Progenitor cell of endocrine pancreas (in vitro differentiated cells): ENCODE measurements around the gene CCNL1. TPM values are rescaled to one million over a fixed set of nuclear protein-coding genes. Genes with fewer than 3 reads are reported as not detected.
"Not testable (repeated sequence)": the region's sequence is repeated elsewhere in the genome, so short reads cannot be mapped to it uniquely, and the experiment has no call there.

Experiments
- DNase-seq: peaks from one replicate; pipeline ENCODE4 v3.0.0; 2021; ENCODE audit warnings: low spot score; ENCODE audit not compliant: unreplicated experiment
- H3K27ac Mint-ChIP-seq: 2 replicates; pipeline ENCODE4 v1.8.0; 2021; ENCODE audit warnings: mild to moderate bottlenecking, moderate library complexity, mixed read lengths
- H3K27me3 Mint-ChIP-seq: 2 replicates; pipeline ENCODE4 v1.8.0; 2021; ENCODE audit warnings: mixed read lengths
- H3K36me3 Mint-ChIP-seq: 2 replicates; pipeline ENCODE4 v1.8.0; 2022; ENCODE audit warnings: mixed read lengths; ENCODE audit not compliant: insufficient read depth
- H3K4me1 Mint-ChIP-seq: 2 replicates; pipeline ENCODE4 v1.8.0; 2021; ENCODE audit warnings: low read depth, mixed read lengths
- H3K4me3 Mint-ChIP-seq: 2 replicates; pipeline ENCODE4 v1.8.0; 2021; ENCODE audit warnings: low read depth, mild to moderate bottlenecking, moderate library complexity, mixed read lengths
- H3K9me3 Mint-ChIP-seq: 2 replicates; pipeline ENCODE4 v1.8.0; 2021; ENCODE audit warnings: low read depth, mixed read lengths
- total RNA-seq: library from RNA; stranded (reverse); gene quantifications from 2 replicates; pipeline ENCODE4 v1.2.1, GENCODE V29; 2021
- TF ChIP-seq, protein P1 (sequence below): fragments of 200-600 bp; sonication (generic); IDR thresholded peaks from one replicate; pipeline ENCODE4 v1.5.0; 2021; ENCODE audit warnings: antibody characterized with exemption, mild to moderate bottlenecking; ENCODE audit not compliant: unreplicated experiment

Gene CCNL1
- total RNA-seq, 1 donor from 2014 or later = 157 TPM

DNA sequence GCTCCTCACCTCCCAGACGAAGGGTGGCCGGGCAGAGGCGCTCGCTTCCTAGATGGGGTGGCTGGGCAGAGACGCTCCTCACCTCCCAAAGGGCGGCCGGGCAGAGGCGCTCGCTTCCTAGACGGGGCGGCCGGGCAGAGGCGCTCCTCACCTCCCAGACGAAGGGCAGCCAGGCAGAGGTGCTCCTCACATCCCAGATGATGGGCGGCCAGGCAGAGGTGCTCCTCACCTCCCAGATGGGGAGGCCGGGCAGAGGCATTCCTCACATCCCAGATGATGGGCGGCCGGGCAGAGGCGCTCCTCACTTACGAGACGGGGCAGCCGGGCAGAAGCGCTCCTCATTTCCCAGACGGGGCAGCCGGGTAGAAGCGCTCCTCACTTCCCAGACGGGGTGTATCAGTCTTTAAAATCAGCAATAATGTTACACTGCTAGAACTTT lies 19.4 kb upstream of the CCNL1 start:
- DNase-seq = no peak
- H3K27me3 Mint-ChIP-seq = no peaks in the 10 kb centered on the region
- peaks cover 27% of the 10 kb centered on the region for H3K9me3 Mint-ChIP-seq
- TF ChIP-seq, protein P1, sequence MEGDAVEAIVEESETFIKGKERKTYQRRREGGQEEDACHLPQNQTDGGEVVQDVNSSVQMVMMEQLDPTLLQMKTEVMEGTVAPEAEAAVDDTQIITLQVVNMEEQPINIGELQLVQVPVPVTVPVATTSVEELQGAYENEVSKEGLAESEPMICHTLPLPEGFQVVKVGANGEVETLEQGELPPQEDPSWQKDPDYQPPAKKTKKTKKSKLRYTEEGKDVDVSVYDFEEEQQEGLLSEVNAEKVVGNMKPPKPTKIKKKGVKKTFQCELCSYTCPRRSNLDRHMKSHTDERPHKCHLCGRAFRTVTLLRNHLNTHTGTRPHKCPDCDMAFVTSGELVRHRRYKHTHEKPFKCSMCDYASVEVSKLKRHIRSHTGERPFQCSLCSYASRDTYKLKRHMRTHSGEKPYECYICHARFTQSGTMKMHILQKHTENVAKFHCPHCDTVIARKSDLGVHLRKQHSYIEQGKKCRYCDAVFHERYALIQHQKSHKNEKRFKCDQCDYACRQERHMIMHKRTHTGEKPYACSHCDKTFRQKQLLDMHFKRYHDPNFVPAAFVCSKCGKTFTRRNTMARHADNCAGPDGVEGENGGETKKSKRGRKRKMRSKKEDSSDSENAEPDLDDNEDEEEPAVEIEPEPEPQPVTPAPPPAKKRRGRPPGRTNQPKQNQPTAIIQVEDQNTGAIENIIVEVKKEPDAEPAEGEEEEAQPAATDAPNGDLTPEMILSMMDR = no peak
- no peak overlapping the region for H3K4me3 Mint-ChIP-seq
- H3K27ac Mint-ChIP-seq = no peak overlapping the region
- H3K36me3 Mint-ChIP-seq = peaks cover 26% of the 10 kb centered on the region
- H3K4me1 Mint-ChIP-seq = peaks cover 7% of the 10 kb centered on the region

DNA sequence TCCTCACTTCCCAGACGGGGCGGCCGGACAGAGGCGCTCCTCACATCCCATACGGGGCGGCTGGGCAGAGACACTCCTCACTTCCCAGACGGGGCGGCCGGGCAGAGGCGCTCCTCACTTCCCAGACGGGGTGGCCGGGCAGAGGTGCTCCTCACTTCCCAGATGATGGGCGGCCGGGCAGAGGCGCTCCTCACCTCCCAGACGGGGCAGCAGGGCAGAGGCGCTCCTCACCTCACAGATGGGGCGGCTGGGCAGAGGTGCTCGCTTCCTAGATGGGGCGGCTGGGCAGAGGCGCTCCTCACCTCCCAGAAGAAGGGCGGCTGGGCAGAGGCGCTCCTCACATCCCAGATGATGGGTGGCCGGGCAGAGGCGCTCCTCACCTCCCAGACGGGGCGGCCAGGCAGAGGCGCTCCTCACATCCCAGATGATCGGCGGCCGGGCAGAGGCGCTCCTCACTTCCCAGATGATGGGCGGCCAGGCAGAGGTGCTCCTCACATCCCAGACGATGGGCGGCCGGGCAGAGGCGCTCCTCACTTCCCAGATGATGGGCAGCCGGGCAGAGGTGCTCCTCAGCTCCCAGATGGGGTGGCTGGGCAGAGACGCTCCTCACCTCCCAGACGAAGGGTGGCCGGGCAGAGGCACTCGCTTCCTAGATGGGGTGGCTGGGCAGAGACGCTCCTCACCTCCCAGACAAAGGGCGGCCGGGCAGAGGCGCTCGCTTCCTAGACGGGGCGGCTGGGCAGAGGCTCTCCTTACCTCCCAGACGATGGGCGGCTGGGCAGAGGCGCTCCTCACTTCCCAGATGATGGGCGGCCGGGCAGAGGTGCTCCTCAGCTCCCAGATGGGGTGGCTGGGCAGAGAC lies 18.8 kb upstream of the CCNL1 start:
- not testable (repeated sequence) for DNase-seq, H3K27ac Mint-ChIP-seq, H3K4me3 Mint-ChIP-seq, H3K27me3 Mint-ChIP-seq
- peaks cover 26% of the 10 kb centered on the region for H3K9me3 Mint-ChIP-seq
- peaks cover 11% of the 10 kb centered on the region for H3K4me1 Mint-ChIP-seq
- peaks cover 25% of the 10 kb centered on the region for H3K36me3 Mint-ChIP-seq

DNA sequence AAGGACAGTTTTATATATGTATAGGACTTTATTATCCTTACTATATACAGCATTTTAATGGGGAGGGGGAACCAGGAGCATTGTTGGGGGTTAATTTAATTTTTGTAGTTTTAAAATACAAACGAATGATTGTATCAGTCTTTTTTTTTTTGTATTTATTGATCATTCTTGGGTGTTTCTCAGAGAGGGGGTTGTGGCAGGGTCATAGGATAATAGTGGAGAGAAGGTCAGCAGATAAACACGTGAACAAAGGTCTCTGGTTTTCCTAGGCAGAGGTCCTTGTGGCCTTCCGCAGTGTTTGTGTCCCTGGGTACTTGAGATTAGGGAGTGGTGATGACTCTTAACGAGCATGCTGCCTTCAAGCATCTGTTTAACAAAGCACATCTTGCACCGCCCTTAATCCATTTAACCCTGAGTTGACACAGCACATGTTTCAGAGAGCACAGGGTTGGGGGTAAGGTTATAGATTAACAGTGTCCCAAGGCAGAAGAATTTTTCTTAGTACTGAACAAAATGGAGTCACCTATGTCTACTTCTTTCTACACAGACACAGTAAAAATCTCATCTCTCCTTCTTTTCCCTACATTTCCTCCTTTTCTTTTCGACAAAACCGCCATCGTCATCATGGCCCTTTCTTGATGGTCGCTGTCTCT lies 18.0 kb upstream of the CCNL1 start:
- peaks cover 19% of the 10 kb centered on the region for H3K9me3 Mint-ChIP-seq
- not testable (repeated sequence) for DNase-seq, H3K27me3 Mint-ChIP-seq, H3K27ac Mint-ChIP-seq, H3K4me3 Mint-ChIP-seq
- peaks cover 20% of the 10 kb centered on the region for H3K36me3 Mint-ChIP-seq
- H3K4me1 Mint-ChIP-seq = peaks cover 11% of the 10 kb centered on the region

DNA sequence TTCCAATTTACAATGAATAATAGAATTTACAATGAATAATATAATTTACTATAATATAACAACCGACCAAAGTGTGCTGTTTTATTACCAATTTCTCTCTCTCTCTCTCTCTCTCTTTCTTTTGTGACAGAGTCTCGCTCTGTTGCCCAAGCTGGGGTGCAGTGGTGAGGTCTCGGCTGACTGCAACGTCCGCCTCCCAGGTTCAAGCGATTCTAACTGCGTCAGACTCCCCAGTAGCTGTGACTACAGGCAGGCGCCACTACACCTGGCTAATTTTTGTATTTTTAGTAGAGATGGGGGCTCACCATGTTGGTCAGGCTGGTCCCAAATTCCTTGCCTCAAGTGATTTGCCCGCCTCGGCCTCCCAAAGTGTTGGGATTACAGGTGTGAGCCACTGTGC lies 17.0 kb upstream of the CCNL1 start:
- H3K36me3 Mint-ChIP-seq = peaks cover 19% of the 10 kb centered on the region
- H3K9me3 Mint-ChIP-seq = peaks cover 16% of the 10 kb centered on the region
- no peak overlapping the region for H3K27ac Mint-ChIP-seq
- no peak for DNase-seq
- H3K27me3 Mint-ChIP-seq = no peaks in the 10 kb centered on the region
- peak overlapping the region; percentile 37 for H3K4me3 Mint-ChIP-seq
- peaks cover 11% of the 10 kb centered on the region for H3K4me1 Mint-ChIP-seq
- TF ChIP-seq, protein P1 = no peak

DNA sequence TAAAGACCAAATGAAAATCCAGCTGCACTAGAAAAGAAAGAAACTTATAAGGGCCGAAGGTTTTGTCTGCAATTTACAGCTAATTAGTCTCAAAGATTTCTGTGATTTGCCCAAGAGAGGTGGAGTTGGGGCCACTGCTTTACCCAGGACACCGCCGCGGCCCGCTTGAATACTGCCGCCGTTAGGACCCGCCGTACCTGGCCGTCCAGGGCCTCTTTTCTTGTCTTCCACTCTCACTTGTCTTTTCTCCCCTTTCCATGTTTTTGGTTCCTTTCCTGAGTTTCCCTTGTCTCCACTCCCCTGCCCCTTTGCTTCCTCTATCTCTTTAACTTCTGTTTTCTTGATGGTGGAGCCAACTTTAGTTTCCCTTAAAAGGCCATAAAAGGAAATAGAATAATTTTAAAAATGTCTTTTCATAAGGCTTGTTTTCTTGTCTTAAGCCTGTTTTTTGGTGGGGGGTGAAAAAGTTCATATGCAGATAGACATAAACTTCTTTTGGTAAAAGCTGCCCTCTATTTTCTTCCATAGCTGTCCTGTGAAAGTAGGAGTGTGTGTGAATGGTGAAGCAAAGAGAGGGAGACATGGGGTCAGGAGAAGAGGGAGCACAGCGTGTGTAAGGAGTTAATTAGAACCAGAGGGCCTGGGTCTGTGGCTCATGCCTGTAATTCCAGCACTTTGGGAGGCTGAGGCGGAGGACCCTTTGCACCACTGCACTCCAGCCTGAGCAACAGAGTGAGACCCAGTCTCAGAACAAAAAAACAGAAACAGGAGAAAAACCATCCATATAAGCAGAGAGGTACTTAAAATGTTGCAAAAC lies 16.0 kb upstream of the CCNL1 start:
- Mint-ChIP-seq H3K36me3 (peaks cover 19% of the 10 kb centered on the region), H3K27ac (peak overlapping the region; percentile 95), H3K9me3 (peaks cover 16% of the 10 kb centered on the region), H3K4me1 (peaks cover 11% of the 10 kb centered on the region), H3K4me3 (peak overlapping the region; percentile 88), H3K27me3 (peaks cover 6% of the 10 kb centered on the region)
- TF ChIP-seq, protein P1 = no peak
- DNase-seq = no peak
